ENCODE measurements around the gene TACC2.

Gene TACC2

DNA sequence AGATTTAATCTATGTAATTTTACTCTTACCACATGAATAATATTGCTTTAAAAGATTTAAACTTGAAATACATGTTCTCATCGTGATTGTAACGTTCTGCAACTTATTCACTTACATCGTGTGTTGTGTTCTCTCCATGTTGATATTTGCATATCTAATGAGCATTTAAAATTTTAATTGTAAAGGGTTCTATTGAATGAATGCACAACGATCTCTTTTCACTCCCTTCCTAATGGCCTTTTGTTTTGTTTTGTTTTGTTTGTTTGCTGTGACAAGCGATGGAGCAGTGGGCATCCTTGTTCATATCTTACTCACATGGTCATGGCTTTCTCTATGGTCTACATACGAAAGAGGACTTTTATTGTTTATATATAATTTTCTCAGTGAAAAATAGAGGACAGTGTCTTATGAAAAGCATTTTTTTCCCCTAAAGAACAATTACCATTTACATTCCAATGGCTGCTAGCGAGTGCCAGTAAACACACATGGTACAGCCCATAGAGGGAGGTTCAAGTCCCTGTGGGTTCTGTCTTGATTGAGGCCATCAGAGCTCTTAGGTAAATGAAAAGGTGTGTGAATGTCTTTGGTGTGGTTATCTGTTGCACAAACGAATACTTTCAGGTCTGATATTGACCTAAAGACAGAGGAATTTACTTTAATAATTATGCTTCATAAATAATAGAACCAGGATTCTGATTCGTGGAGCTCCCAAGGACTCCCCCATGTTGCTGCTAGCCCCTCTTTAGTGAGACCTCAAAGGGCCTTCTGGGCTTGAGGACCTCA lies 314.5 kb downstream of the TACC2 start:
- DNase-seq: no peak
